HG03139 (cell line): Measurements from ENCODE around the gene CBL.
A peak's percentile ranks its signal among the peaks of the same experiment; 100 is the strongest.
"Not testable (repeated sequence)": the region's sequence is repeated elsewhere in the genome, so short reads cannot be mapped to it uniquely, and the experiment has no call there.

Experiments used
- ATAC-seq: cut with Tn5 transposase; IDR thresholded peaks from one replicate; pipeline ENCODE4 v1.9.1; 2021; ENCODE audit not compliant: unreplicated experiment

The CBL gene

GRCh38 chr11:119205574-119206510 lies at the start of gene CBL:
TSS of gene CBL (plus strand) at chr11:119206339. CDS start at chr11:119206418, 79 bp downstream.
- ATAC-seq, result peak; percentile 73

- ATAC-seq, result no peak
Observed at GRCh38 chr11:119156496-119156895, 49.6 kb upstream of the CBL start.

- no peak for ATAC-seq
Observed at GRCh38 chr11:119157063-119157462, 49.1 kb upstream of the CBL start.

GRCh38 chr11:119158467-119158866 lies 47.7 kb upstream of the CBL start:
- no peak for ATAC-seq

GRCh38 chr11:119160151-119160550 lies 46.0 kb upstream of the CBL start:
- no peak for ATAC-seq

- no peak for ATAC-seq
Observed at GRCh38 chr11:119161871-119162270, 44.3 kb upstream of the CBL start.

- no peak for ATAC-seq
Observed at GRCh38 chr11:119166368-119167076, 39.6 kb upstream of the CBL start.

GRCh38 chr11:119167077-119167458 lies 39.1 kb upstream of the CBL start:
- not testable (repeated sequence) for ATAC-seq

GRCh38 chr11:119167933-119168332 lies 38.2 kb upstream of the CBL start:
- no peak for ATAC-seq

- ATAC-seq, result peak; percentile 89
Observed at GRCh38 chr11:119168471-119169281, 37.5 kb upstream of the CBL start, which contains the start of gene NLRX1. TSS of gene NLRX1 (plus strand) at chr11:119168725. CDS start at chr11:119171404, 2,679 bp downstream.

GRCh38 chr11:119169282-119169719 lies 36.8 kb upstream of the CBL start:
- peak; percentile 25 for ATAC-seq

GRCh38 chr11:119172513-119172912 lies 33.6 kb upstream of the CBL start:
- ATAC-seq, result no peak

GRCh38 chr11:119173453-119173852 lies 32.7 kb upstream of the CBL start:
- no peak for ATAC-seq

- no peak for ATAC-seq
Observed at GRCh38 chr11:119175493-119176077, 30.6 kb upstream of the CBL start.

GRCh38 chr11:119178166-119178680 lies 27.9 kb upstream of the CBL start:
- no peak for ATAC-seq

GRCh38 chr11:119179342-119179741 lies 26.8 kb upstream of the CBL start:
- no peak for ATAC-seq

GRCh38 chr11:119179983-119180382 lies 26.2 kb upstream of the CBL start:
- ATAC-seq, result no peak

- ATAC-seq, result no peak
Observed at GRCh38 chr11:119180729-119181676, 25.1 kb upstream of the CBL start.

- ATAC-seq, result no peak
Observed at GRCh38 chr11:119181677-119182412, 24.3 kb upstream of the CBL start.
